Endothelial cell of umbilical vein (primary cell): ENCODE data around the gene AGPS. TPM values are rescaled to one million over a fixed set of nuclear protein-coding genes. Genes with fewer than 3 reads are reported as not detected.
A peak's percentile ranks its signal among the peaks of the same experiment; 100 is the strongest.

Experiments
- BruUV-seq: library from RNA; stranded (reverse); fragments of 400-500 nt; replicated peaks from 2 replicates; lab custom pipeline; 2021; lab: Mats Ljungman, UMichigan
- CTCF ChIA-PET: fragments of 300-600, 350-600 bp; sonication (Branson Sonifier 250); formaldehyde crosslinking; loops from one replicate; lab custom pipeline; 2021; ENCODE audit warnings: antibody characterized with exemption, inconsistent platforms; lab: Charles Lee
- POLR2A ChIA-PET: fragments of 300-600, 350-600 bp; sonication (Branson Sonifier 250); formaldehyde crosslinking; loops from one replicate; lab custom pipeline; 2021; ENCODE audit warnings: antibody characterized with exemption, inconsistent platforms; lab: Charles Lee
- DNase-seq: peaks from one replicate; pipeline ENCODE4 v3.0.0-alpha.2; 2011; ENCODE audit warnings: low read depth, low spot score
- FAIRE-seq: peaks from 2 replicates; lab custom pipeline; 2011; peaks lifted over from hg19 to GRCh38; lab: Jason Lieb, UNC
- H2AFZ ChIP-seq: 2 replicates; pipeline ENCODE4 v1.6.0; 2012; ENCODE audit warnings: low read depth, low read length, control low read depth, inconsistent platforms
- H3K27ac ChIP-seq: 2 replicates; pipeline ENCODE4 v1.5.1; 2011; ENCODE audit warnings: low read depth, mild to moderate bottlenecking, control low read depth, low read length, moderate library complexity; ENCODE audit not compliant: insufficient read depth
- H3K27me3 ChIP-seq, 2 experiments: 2 replicates each; pipeline versions ENCODE4 v1.6.0 to v1.6.1; 2011; ENCODE audit warnings: low read length in 2 of 2, mixed read lengths in 1 of 2; ENCODE audit not compliant: control insufficient read depth in 2 of 2, insufficient read depth in 2 of 2
- H3K36me3 ChIP-seq, 2 experiments: 2 replicates in 1 of 2; 3 replicates in 1 of 2; pipeline ENCODE4 v1.5.1; 2011; ENCODE audit warnings: low read length in 2 of 2, mild to moderate bottlenecking in 1 of 2, moderate library complexity in 1 of 2; ENCODE audit not compliant: control insufficient read depth in 2 of 2, insufficient read depth in 2 of 2; ENCODE audit errors: extremely low read depth in 1 of 2
- H3K4me1 ChIP-seq: 3 replicates; pipeline ENCODE4 v1.5.1; 2011; ENCODE audit warnings: mild to moderate bottlenecking, low read length; ENCODE audit not compliant: control insufficient read depth, insufficient read depth; ENCODE audit errors: extremely low read depth
- H3K4me2 ChIP-seq: 2 replicates; pipeline ENCODE4 v1.6.1; 2011; ENCODE audit warnings: low read length, control low read depth, mixed read lengths; ENCODE audit not compliant: insufficient read depth
- H3K4me3 ChIP-seq, 3 experiments: fragments of 200-600 bp in 1 of 3; sonication (generic), shearing (Covaris generic) in 1 of 3; replicated peaks in 1 of 3; 2 replicates each; pipeline ENCODE4 v1.5.1; 2011 to 2016; ENCODE audit warnings: control low read depth in 3 of 3, low read length in 3 of 3, mild to moderate bottlenecking in 2 of 3, inconsistent platforms in 1 of 3, low read depth in 1 of 3, moderate library complexity in 1 of 3; ENCODE audit not compliant: insufficient read depth in 1 of 3
- H3K79me2 ChIP-seq: 2 replicates; pipeline ENCODE4 v1.6.0; 2012; ENCODE audit warnings: low read length, inconsistent platforms; ENCODE audit not compliant: control insufficient read depth, insufficient read depth
- H3K9ac ChIP-seq: replicated peaks from 2 replicates; pipeline ENCODE3; 2011; ENCODE audit warnings: low read length, control low read depth; ENCODE audit not compliant: insufficient read depth; ENCODE audit errors: extremely low read depth
- H3K9me1 ChIP-seq: replicated peaks from 3 replicates; pipeline ENCODE4 v1.6.0; 2011; ENCODE audit warnings: mild to moderate bottlenecking, low read length; ENCODE audit not compliant: control insufficient read depth, insufficient read depth; ENCODE audit errors: extremely low read depth
- H3K9me3 ChIP-seq: replicated peaks from 2 replicates; pipeline ENCODE4 v1.5.1; 2012; ENCODE audit warnings: low read length, inconsistent platforms; ENCODE audit not compliant: control insufficient read depth, insufficient read depth
- H4K20me1 ChIP-seq: replicated peaks from 2 replicates; pipeline ENCODE3; 2011; ENCODE audit warnings: mild to moderate bottlenecking, low read length; ENCODE audit not compliant: control insufficient read depth, insufficient read depth; ENCODE audit errors: extremely low read depth
- EZH2 ChIP-seq: IDR thresholded peaks from 2 replicates; pipeline ENCODE4 v1.6.1; 2012; ENCODE audit warnings: borderline replicate concordance, low read depth, mild to moderate bottlenecking, moderate library complexity, low read length, inconsistent platforms; ENCODE audit not compliant: severe bottlenecking
- FOS ChIP-seq: IDR thresholded peaks from 2 replicates; pipeline ENCODE4 v1.6.1; 2011; ENCODE audit warnings: mild to moderate bottlenecking, low read length, moderate library complexity, borderline replicate concordance; ENCODE audit not compliant: insufficient read depth
- GATA2 ChIP-seq: IDR thresholded peaks from 2 replicates; pipeline ENCODE4 v1.7.0; 2011; ENCODE audit warnings: low read depth, mild to moderate bottlenecking, moderate library complexity, mixed read lengths, low read length; ENCODE audit not compliant: insufficient read length, insufficient read depth
- JUN ChIP-seq: IDR thresholded peaks from 2 replicates; pipeline ENCODE4 v1.6.1; 2011; ENCODE audit warnings: borderline replicate concordance, low read depth; ENCODE audit not compliant: insufficient read length, insufficient read depth
- MAX ChIP-seq: IDR thresholded peaks from 2 replicates; pipeline ENCODE4 v1.6.1; 2011; ENCODE audit not compliant: insufficient read depth, insufficient read length
- MYC ChIP-seq: IDR thresholded peaks from one replicate; pipeline ENCODE4 v1.6.1; 2011; ENCODE audit warnings: mild to moderate bottlenecking, low read depth, low read length
- POLR2A ChIP-seq: IDR thresholded peaks from 2 replicates; pipeline ENCODE4 v1.6.1; 2012; ENCODE audit warnings: low read depth, mild to moderate bottlenecking, control low read depth, low read length
- POLR2AphosphoS5 ChIP-seq: IDR thresholded peaks from 2 replicates; pipeline ENCODE4 v1.6.1; 2012; ENCODE audit warnings: low read depth, mild to moderate bottlenecking, control low read depth, low read length, moderate library complexity; ENCODE audit not compliant: insufficient read depth
- dilution Hi-C: fragments of 300-500 bp; cut with MboI; formaldehyde crosslinking; loops from one replicate; pipeline ENCODE4 v1.15.0; 2019; ENCODE audit warnings: low sequenced_read_pairs; ENCODE audit not compliant: extremely low pct_ligation_motif_present
- intact Hi-C: fragments of 100-400 bp; cut with micrococcal nuclease; formaldehyde crosslinking; loops from one replicate; pipeline ENCODE4 v1.10.0; 2022
- polyA plus RNA-seq, 4 experiments: library from polyadenylated mRNA; depleted of rRNA in 3 of 4; stranded (reverse) in 3 of 4; unstranded in 1 of 4; fragments of >200 nt; gene quantifications; 2 replicates each; pipeline versions ENCODE4 v1.2.1 to v1.2.3, GENCODE V29; 2011 to 2012; ENCODE audit warnings: missing spikeins in 1 of 4
- total RNA-seq: library from RNA; stranded (reverse); gene quantifications from 2 replicates; pipeline ENCODE4 v1.2.3, GENCODE V29; 2021

The AGPS gene
- total and polyA plus RNA-seq, 2 donors (not counting 3 experiments of a cell fraction or from before 2014, with no cell fraction given): 10.1 to 96.5 TPM

- no peak overlapping the region for H2AFZ ChIP-seq
- ChIA-PET POLR2A (no interaction called here), CTCF (interaction anchor here (1.2 to 4.3 kb wide), 5 partner anchors 9 to 232 kb away, joined by 3 to 15 read pairs (median 9); no protein-coding TSS in a partner anchor)
- H3K79me2 ChIP-seq: peaks cover 85% of the 10 kb centered on the region
- no peaks in the 10 kb centered on the region for H3K27me3 ChIP-seq
- dilution Hi-C loops (loop anchor here (10.0 kb wide), 1 partner anchor 232 kb away; no protein-coding TSS in a partner anchor), intact Hi-C loops (loop anchor here (1.0 to 5.0 kb wide), 7 partner anchors 18 to 232 kb away; partner anchors contain the start of genes HNRNPA3 and NFE2L2)
- FAIRE-seq: peak; percentile 87
- TSS peak; percentile 1 for BruUV-seq
- peaks cover 75% of the 10 kb centered on the region for H3K4me1 ChIP-seq
- H4K20me1 ChIP-seq: no peaks in the 10 kb centered on the region
- peak overlapping the region; percentile 82 for H3K27ac ChIP-seq
- H3K9ac ChIP-seq: peak overlapping the region; percentile 59
- H3K4me3 ChIP-seq: no peak overlapping the region
- no peaks in the 10 kb centered on the region for H3K36me3 ChIP-seq
- H3K9me1 ChIP-seq: no peaks in the 10 kb centered on the region
- peak; percentile 94 for DNase-seq
- no peaks in the 10 kb centered on the region for H3K9me3 ChIP-seq
- H3K4me2 ChIP-seq: peak overlapping the region; percentile 60
- TF ChIP-seq MYC (no peak), GATA2 (peak; percentile 10), POLR2A (peak; percentile 62), POLR2AphosphoS5 (peak; percentile 65), FOS (peak; percentile 71), JUN (peak; percentile 93), EZH2 (no peak), MAX (peak; percentile 20)
These were observed 4.3 kb downstream of the AGPS start for GRCh38 chr2:177396703-177397460.
